ENCODE measurements around the gene TRDN.

Gene TRDN

DNA sequence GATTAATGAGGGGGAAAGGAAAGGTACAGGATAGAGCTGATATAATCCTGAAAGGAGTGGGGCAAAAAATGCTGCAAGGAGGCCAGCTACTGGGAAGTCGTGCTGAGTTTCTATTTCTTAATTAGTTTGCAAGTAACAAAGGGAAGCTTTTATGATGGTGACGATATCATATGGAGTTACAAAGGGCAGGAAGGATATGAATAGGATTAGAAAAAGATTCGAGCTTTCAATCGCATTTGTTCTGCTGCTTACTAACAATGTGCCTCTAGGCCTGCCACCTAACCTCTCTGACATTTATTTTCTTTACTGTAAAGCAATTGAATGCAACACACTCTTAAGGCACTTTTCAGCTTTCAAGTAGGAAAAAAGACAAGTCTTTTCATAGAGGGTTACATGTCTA lies 421.5 kb downstream of the TRDN start:
- TF ChIP-seq EZH2phosphoT487 (IDR thresholded peaks at IDR 0.05; ENCODE audit: borderline replicate concordance) = no peak
- TF ChIP-seq, protein P1, sequence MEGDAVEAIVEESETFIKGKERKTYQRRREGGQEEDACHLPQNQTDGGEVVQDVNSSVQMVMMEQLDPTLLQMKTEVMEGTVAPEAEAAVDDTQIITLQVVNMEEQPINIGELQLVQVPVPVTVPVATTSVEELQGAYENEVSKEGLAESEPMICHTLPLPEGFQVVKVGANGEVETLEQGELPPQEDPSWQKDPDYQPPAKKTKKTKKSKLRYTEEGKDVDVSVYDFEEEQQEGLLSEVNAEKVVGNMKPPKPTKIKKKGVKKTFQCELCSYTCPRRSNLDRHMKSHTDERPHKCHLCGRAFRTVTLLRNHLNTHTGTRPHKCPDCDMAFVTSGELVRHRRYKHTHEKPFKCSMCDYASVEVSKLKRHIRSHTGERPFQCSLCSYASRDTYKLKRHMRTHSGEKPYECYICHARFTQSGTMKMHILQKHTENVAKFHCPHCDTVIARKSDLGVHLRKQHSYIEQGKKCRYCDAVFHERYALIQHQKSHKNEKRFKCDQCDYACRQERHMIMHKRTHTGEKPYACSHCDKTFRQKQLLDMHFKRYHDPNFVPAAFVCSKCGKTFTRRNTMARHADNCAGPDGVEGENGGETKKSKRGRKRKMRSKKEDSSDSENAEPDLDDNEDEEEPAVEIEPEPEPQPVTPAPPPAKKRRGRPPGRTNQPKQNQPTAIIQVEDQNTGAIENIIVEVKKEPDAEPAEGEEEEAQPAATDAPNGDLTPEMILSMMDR (conservative IDR thresholded peaks at IDR 0.05; ENCODE audit: low read length) = no peak
- no peaks in the 10 kb centered on the region for H3K4me1 ChIP-seq (ENCODE audit: insufficient read depth, low read length, poor library complexity, severe bottlenecking)
- H3K4me2 ChIP-seq (ENCODE audit: low read depth, low read length, poor library complexity, severe bottlenecking) = peak overlapping the region; percentile 7
- H3K9me3 ChIP-seq (ENCODE audit: insufficient read depth, low read depth, low read length) = no peaks in the 10 kb centered on the region
- H3K79me2 ChIP-seq (ENCODE audit: insufficient read depth, low read length) = no peaks in the 10 kb centered on the region
- H3K9me2 ChIP-seq (replicated peaks; ENCODE audit: low read depth, low read length) = no peaks in the 10 kb centered on the region
- H4K20me1 ChIP-seq (ENCODE audit: insufficient read depth, low read length, poor library complexity, severe bottlenecking) = no peaks in the 10 kb centered on the region
- no peaks in the 10 kb centered on the region for H3K27me3 ChIP-seq (ENCODE audit: insufficient read depth, low read length, poor library complexity, severe bottlenecking)
- H3F3A ChIP-seq (ENCODE audit: low read depth) = no peaks in the 10 kb centered on the region
- H2AFZ ChIP-seq (ENCODE audit: low read length) = no peak overlapping the region; the same call in 1 of the 2 replicates
- no peak overlapping the region for H3K4me3 ChIP-seq (ENCODE audit: low read length, poor library complexity, severe bottlenecking)
- no peak overlapping the region for H3K9ac ChIP-seq (ENCODE audit: low read depth, low read length, poor library complexity, severe bottlenecking)
- no peaks in the 10 kb centered on the region for H3K36me3 ChIP-seq (ENCODE audit: insufficient read depth, low read length)

DNA sequence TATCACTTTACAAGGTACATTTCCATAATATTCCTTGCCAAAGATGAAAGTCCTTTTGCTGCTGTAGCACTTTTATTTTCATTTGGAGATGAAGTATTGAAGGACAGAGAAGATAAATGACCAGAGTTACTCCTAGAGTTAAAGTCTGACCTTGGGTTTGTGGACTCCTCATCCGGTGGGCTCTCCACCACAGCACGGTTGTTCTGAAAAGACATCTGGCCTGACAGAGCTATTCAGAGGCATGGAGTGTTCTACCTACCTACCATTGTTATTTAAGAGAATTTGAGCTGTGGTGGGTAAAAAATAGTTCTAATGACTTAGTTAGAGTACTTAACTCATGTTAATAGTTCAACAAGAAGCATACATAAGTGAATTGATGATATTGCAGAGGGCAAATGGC lies 422.3 kb downstream of the TRDN start:
- H3K9me2 ChIP-seq (replicated peaks; ENCODE audit: low read depth, low read length) = no peaks in the 10 kb centered on the region
- H3K4me1 ChIP-seq (ENCODE audit: insufficient read depth, low read length, poor library complexity, severe bottlenecking) = no peaks in the 10 kb centered on the region
- TF ChIP-seq EZH2phosphoT487 (IDR thresholded peaks at IDR 0.05; ENCODE audit: borderline replicate concordance) = no peak
- TF ChIP-seq, protein P1 (conservative IDR thresholded peaks at IDR 0.05; ENCODE audit: low read length) = no peak
- H3K9ac ChIP-seq (ENCODE audit: low read depth, low read length, poor library complexity, severe bottlenecking) = no peak overlapping the region
- H2AFZ ChIP-seq (ENCODE audit: low read length) = no peak overlapping the region
- H3K27me3 ChIP-seq (ENCODE audit: insufficient read depth, low read length, poor library complexity, severe bottlenecking) = no peaks in the 10 kb centered on the region
- H3K4me3 ChIP-seq (ENCODE audit: low read length, poor library complexity, severe bottlenecking) = no peak overlapping the region
- no peaks in the 10 kb centered on the region for H3K79me2 ChIP-seq (ENCODE audit: insufficient read depth, low read length)
- H3F3A ChIP-seq (ENCODE audit: low read depth) = no peaks in the 10 kb centered on the region
- no peak overlapping the region for H3K4me2 ChIP-seq (ENCODE audit: low read depth, low read length, poor library complexity, severe bottlenecking)
- H3K36me3 ChIP-seq (ENCODE audit: insufficient read depth, low read length) = no peaks in the 10 kb centered on the region
- H3K9me3 ChIP-seq (ENCODE audit: insufficient read depth, low read depth, low read length) = no peaks in the 10 kb centered on the region
- no peaks in the 10 kb centered on the region for H4K20me1 ChIP-seq (ENCODE audit: insufficient read depth, low read length, poor library complexity, severe bottlenecking)

DNA sequence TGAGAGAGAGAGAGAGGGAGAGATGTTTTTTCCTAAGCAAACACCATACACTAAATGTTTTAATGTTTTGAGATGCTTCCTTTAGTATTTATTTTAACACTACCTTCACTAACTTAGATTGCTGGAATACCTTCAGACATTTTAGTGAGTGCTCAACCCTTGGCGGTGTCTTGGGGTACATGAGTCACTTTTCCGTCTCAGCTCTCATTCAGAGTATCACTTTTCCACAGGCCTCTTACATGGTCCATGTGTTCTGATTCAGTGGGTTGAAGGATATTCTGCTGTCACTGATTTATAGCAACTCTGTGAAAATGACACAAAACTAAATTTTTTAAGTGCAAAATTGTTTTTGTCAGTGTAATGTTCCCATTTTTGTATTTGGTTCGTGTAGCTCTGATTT lies 422.8 kb downstream of the TRDN start:
- H3K4me1 ChIP-seq (ENCODE audit: insufficient read depth, low read length, poor library complexity, severe bottlenecking) = no peaks in the 10 kb centered on the region
- H3K27me3 ChIP-seq (ENCODE audit: insufficient read depth, low read length, poor library complexity, severe bottlenecking) = no peaks in the 10 kb centered on the region
- H3K79me2 ChIP-seq (ENCODE audit: insufficient read depth, low read length) = no peaks in the 10 kb centered on the region
- no peak overlapping the region for H3K4me2 ChIP-seq (ENCODE audit: low read depth, low read length, poor library complexity, severe bottlenecking)
- no peaks in the 10 kb centered on the region for H3K9me3 ChIP-seq (ENCODE audit: insufficient read depth, low read depth, low read length)
- no peak for TF ChIP-seq EZH2phosphoT487 (IDR thresholded peaks at IDR 0.05; ENCODE audit: borderline replicate concordance)
- TF ChIP-seq, protein P1 (conservative IDR thresholded peaks at IDR 0.05; ENCODE audit: low read length) = no peak
- no peak overlapping the region for H2AFZ ChIP-seq (ENCODE audit: low read length)
- H3F3A ChIP-seq (ENCODE audit: low read depth) = no peaks in the 10 kb centered on the region
- H3K9me2 ChIP-seq (replicated peaks; ENCODE audit: low read depth, low read length) = no peaks in the 10 kb centered on the region
- H3K36me3 ChIP-seq (ENCODE audit: insufficient read depth, low read length) = no peaks in the 10 kb centered on the region
- no peaks in the 10 kb centered on the region for H4K20me1 ChIP-seq (ENCODE audit: insufficient read depth, low read length, poor library complexity, severe bottlenecking)
- H3K9ac ChIP-seq (ENCODE audit: low read depth, low read length, poor library complexity, severe bottlenecking) = no peak overlapping the region
- no peak overlapping the region for H3K4me3 ChIP-seq (ENCODE audit: low read length, poor library complexity, severe bottlenecking)
